ENCODE measurements around the gene TVP23A.
"Not testable (repeated sequence)": the region's sequence is repeated elsewhere in the genome, so short reads cannot be mapped to it uniquely, and the experiment has no call there.

Gene TVP23A

DNA sequence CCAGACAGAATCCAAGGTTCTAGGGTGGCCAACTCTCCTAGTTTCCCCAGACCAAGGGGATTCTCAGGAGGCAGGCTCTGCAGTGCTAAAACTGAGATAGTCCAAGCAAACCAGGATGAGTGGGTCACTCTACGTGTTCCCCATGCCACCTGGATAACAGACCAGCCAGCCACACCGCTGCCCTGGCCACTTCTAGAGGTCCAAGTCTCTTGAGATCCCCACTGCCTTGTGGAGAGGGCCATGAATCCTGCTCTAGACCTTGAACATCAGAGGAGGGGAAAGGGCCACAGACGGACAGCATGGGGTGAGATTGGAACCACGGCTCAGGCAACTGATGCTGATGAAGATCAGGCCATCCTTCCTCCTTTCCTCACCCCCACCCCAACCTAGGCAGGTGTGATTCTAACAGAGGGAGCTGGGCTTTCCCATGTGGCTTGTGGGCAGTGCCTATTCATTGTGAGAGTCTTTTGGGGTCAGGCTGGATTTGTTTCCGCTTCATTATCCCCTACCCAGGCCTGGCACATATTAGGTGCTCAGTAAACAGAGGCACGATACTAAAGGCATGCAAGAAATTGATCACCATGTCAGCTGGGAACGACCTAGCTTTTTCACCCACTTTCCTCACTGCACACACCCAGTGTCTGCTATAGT, 16.8 kb upstream of the TVP23A start:
- no peak for DNase-seq

DNA sequence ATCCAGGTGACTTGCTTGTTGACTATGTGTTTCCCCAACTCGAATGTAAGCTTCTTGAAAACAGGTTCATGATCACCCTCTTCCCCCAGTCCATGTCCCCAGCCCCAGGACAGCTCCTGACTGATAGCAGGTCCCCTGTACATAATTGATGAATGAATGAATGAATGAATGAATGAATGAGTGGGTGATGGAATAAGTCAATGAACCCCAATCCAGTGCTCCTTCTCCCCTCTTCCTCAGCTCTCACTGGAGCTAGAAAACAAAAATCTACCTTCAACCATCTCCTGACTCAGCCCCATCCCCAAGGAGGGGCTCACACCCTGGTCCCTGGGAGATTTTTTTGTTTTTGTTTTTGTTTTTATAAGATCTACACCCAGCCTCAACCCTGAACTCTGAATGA, 16.2 kb upstream of the TVP23A start:
- no peak for DNase-seq

DNA sequence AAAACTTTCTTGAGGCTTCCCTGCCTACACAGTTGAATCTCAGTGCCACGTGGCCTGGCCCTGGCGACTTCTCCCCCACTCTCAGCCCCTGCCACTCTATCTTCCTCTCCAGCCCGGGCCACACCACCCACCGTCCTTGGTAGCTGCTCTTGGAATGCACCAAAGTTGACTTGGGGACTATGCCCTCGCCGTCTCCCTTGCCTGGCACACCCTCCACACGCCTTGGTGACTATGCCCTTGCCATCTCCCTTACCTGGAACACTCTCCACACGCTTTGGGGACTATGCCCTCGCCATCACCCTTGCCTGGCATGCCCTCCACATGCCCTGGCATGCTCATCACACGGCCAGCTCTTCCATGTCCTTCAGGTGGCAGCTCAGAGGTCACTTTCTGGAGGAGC, 15.5 kb upstream of the TVP23A start:
- no peak for DNase-seq

- no peak for DNase-seq
These were observed 14.7 kb upstream of the TVP23A start for GRCh38 chr16:10833271-10833670.

DNA sequence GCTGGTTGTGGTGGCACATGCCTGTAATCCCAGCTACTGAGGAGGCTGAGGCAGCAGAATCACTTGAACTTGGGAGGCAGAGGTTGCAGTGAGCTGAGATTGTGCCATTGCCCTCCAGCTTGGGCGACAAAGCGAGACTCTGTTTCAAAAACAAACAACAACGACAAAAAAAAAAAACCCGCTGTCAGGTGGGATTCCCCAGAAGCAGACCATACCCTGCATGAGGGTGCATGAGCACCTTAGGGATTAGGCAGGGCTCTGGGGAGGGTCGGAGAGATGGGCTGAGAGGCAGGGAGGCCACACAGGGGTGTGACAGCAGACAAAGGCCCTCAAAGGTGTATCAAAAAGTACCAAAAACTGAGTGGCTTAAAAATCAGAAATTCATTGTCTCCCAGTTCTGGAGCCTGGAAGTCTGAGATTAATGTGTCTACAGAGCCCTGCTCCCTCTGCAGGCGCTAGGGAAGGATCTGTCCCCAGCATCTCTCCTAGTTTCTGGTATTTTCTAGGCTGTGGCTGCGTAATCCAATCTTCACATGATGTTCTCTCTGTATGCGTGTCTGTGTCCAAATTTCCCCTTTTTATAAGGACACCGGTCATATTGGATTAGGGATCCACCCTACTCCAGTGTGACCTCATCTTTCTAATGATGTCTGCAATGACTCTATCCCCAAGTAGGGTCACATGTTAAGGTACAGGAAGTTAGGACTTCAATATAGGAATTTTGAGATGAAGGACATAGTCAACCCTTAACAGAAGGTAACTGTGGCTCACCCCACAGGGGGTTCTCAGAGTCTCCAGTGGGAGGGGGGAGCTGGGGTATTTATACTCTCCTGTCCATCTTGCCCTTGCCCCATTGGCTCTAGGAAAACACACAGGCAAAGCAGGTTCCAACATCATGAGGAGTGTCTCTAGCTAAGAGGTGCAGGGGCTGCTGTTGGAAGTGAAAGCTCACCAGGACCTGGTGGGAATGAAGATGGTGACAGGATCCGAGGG, 13.6 kb upstream of the TVP23A start:
- no peak for DNase-seq

DNA sequence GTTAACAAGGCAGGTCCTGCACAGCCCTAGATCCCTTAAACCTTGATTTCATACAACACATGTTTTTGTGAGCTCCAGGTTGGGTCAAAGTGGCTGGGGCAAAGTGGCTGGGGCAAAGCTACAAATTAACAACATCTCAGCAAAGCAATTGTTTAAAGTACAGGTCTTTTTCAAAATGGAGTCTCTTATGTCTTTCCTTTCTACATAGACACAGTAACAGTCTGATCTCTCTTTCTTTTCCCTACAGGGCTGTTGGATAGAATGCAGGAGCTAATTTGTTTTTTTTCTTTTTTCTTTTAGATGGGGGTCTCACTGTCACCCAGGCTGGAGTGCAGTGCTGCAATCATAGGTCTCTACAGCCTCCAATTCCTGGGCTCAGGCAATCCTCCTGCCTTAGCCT, 11.6 kb upstream of the TVP23A start:
- DNase-seq = not testable (repeated sequence)

DNA sequence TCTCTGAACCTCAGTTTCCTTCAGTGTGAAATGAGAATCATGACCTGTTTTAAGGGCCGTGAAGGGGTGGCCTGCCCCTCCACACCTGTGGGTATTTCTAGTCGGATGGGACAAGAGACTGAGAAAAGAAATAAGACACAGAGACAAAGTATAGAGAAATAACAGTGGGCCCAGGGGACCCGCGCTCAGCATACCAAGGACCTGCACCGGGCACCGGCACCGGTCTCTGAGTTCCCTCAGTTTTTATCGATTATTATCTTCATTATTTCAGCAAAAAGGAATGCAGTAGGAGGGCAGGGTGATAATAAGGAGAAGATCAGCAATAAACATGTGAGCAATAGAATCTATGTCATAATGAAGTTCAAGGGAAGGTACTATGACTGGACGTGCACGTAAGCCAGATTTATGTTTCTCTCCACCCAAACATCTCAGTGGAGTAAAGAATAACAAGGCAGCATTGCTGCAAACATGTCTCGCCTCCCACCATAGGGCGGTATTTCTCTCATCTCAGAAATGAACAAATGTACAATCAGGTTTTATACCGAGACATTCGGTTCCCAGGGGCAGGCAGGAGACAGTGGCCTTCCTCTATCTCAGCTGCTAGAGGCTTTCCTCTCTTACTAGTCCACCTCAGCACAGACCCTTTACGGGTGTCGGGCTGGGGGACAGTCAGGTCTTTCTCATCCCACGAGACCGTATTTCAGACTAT, 10.9 kb upstream of the TVP23A start:
- DNase-seq = not testable (repeated sequence)

- peak in 1 of 2 experiments; percentile 53 for DNase-seq
These were observed 10.3 kb upstream of the TVP23A start for GRCh38 chr16:10828851-10829366.

GRCh38 chr16:10827691-10828341, 9.2 kb upstream of the TVP23A start:
- no peak for DNase-seq

DNA sequence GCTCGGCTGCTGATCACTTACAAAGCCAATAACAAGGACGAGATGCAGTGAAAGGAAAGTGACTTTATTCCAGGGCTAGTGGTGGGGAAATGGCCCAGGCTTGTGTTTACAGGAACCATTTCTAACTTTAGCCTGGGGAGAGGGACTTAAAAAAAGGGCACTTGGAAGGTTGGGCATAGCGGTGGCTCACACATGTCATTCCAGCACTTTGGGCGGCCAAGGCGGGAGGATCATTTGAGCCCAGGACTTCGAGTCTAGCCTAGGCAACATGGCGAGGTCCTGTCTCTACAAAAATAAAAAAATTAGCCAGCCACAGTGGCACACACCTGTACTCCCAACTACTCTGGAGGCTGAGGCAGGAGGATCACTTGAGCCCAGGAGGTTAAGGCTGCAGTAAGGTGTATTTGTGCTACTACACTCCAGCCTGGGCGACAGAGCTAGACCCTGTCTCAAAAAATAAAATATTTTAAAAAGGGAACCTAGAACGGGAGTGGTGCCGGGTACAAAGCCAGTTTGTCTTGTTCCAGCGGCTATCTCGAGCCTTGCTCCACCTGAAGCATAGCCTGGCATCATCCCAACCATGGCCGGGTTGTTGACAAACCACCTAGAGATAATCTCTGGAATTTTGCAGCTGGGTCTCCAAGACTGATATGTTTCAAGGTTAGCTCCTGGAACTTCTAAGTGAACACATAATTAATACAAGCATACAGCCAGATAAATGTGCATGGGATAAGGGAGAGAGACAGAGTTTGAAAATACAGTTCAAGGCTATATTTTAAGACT, 5.7 kb upstream of the TVP23A start:
- no peak for DNase-seq

DNA sequence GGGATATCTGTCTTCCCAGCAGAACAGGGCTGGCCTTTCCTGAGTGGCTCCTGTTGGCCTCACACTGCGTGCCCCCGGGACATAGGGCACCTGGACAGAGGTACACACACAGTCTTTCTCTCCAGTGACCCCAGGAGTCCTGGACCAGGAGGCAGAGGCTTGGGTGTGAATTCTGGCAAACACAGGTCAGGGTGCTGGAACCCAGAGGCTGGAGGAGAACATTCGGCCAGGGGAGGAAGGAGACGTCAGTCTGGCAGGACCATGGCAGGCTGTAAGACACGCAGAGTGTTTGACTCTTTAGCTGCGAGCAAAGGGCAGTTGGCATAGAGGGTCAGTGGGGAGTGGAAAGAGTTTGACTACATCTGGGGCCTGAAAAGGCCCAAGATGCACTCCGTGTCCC, 4.1 kb upstream of the TVP23A start:
- DNase-seq = no peak

- DNase-seq = no peak
These were observed 2.0 kb upstream of the TVP23A start for GRCh38 chr16:10820546-10820945.

GRCh38 chr16:10817514-10817913, 1.1 kb downstream of the TVP23A start:
- DNase-seq = no peak

DNA sequence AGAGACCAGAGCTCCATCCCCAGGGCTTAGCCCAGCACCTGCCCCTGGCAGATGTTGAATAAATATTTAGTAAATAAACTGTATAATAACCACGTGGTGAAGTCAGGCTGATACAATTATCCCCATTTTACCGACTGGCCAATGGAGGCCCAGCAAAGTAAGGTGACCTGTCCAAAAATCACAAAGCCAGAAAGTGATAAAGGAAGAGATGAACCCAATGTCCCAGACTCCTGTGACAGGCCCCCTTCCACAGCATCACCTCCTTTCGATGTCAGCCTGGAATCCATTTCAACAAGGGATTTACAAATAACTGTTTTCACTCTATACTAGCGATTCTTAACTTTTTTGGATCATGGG, 5.5 kb downstream of the TVP23A start:
- DNase-seq = no peak

- DNase-seq = no peak
These were observed 6.1 kb downstream of the TVP23A start for GRCh38 chr16:10812312-10813098.

GRCh38 chr16:10809706-10810105, 8.9 kb downstream of the TVP23A start:
- no peak for DNase-seq

DNA sequence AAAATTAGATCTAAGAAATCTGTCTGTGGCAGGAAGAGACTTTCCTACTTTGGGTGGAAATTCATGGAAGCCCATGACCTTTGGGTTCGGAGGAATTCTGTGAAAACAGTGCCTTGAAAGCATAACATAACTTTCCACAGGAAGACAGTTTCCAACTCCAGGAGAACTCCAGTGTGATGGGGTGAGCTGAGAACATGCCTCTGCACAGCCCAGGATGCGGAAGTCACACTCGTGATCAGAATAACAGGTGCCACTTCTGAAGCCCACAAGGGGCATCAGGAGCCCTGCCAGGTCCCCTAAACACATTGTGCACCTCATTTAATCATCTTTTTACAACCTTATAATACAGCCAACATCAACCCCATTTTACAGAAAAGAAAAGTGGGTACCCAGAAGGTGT, 9.7 kb downstream of the TVP23A start:
- no peak for DNase-seq

DNA sequence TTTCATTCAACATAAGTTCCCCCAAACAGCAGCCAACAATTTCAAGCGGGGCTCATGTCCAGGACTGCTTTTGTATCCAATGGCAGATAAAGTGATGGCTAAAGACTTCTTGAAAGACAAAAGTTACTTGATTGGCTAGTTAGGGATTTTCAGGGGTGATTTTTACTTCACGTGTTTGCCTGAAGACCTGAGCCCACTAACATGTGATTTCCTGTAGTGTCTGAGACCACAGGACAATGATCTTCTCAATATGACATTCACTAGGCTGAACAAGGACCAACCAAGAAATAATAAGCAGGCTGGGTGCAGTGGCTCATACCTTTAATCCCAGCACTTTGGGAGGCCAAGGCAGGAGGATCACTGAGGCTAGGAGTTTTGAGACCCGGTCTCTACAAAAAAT, 10.4 kb downstream of the TVP23A start:
- DNase-seq = no peak

DNA sequence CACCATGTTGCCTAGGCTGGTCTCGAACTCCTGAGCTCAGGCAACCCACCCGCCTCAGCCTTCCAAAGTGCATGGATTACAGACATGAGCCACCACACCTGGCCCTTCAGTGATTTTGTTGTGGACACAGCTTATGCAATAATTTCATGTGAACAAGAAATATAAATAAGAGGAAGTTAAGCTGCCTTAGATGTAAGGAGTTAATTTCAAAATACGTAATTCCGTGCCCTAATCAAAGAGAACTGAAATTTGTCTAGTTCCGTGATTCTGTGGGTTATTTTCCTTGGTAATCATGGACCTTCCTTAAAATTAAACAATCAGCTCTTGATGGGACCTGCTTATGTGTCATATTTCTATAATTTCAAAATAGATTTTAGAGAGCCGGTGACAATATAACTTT, 11.9 kb downstream of the TVP23A start:
- no peak for DNase-seq

DNA sequence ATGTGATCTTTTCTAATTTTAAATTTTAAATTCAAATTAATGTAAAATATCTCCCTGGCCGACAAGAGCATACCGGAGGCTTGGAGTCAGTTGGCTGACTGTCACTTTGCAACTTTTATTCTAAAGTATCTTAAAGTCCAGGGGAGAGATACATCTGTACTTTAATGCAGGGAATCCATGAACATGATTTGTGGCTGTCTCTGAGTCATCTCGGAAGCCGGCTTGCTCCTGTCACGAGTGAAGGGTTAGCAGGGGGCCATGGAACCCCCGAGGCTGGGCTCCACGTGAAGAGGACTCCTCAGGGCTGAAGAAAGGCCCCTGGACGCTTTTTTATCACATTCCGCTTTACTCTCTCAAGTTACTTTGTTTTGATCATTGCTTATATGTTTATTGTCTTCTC, 13.3 kb downstream of the TVP23A start:
- DNase-seq = no peak

- DNase-seq = no peak
These were observed 18.9 kb downstream of the TVP23A start for GRCh38 chr16:10799736-10800135.
